Measurements from ENCODE around the gene RAD51C. TPM values are rescaled to one million over a fixed set of nuclear protein-coding genes. Genes with fewer than 3 reads are reported as not detected.
A peak's percentile ranks its signal among the peaks of the same experiment; 100 is the strongest.
"Not testable (repeated sequence)": the region's sequence is repeated elsewhere in the genome, so short reads cannot be mapped to it uniquely, and the experiment has no call there.

Gene RAD51C
- 10 to 100 TPM; 88.9 to 95.3 TPM for total RNA-seq
- polyA plus RNA-seq: 42.0 TPM

- DNase-seq: peak; percentile 71 to 88 (median 78)
- Mint-ChIP-seq H3K9me3 (no peaks in the 10 kb centered on the region), H3K27ac (peak within 1 kb of the TSS; percentile 83 to 98 (median 92)), H3K36me3 (peaks cover 0 to 23% (median 0%) of the 10 kb centered on the region in 3 donors), H3K4me3 (peak within 1 kb of the TSS; percentile 88 to 97 (median 94)), H3K4me1 (peaks cover 25 to 37% (median 25%) of the 10 kb centered on the region in 3 donors), H3K27me3 (no peaks in the 10 kb centered on the region)
- peak within 1 kb of the TSS; percentile 81 for H3K27ac ChIP-seq (ENCODE audit: low read depth, low read length)
- POLR2A ChIA-PET: interaction anchor here (0.5 to 1.6 kb wide), 5 partner anchors 33 to 173 kb away, joined by 3 to 12 read pairs (median 3); no protein-coding TSS in a partner anchor
- no peaks in the 10 kb centered on the region for H3K27me3 ChIP-seq (ENCODE audit: insufficient read depth, low read length, poor library complexity, severe bottlenecking)
- no peaks in the 10 kb centered on the region for H3K9me3 ChIP-seq (ENCODE audit: low read length)
- no peaks in the 10 kb centered on the region for H3K36me3 ChIP-seq (ENCODE audit: insufficient read depth, low read length)
- H3K4me3 ChIP-seq (ENCODE audit: low read length): peak within 1 kb of the TSS; percentile 88
- H3K4me1 ChIP-seq (ENCODE audit: insufficient read depth, low read length): peaks cover 16% of the 10 kb centered on the region
- CTCF ChIA-PET: interaction anchor here (0.7 to 1.1 kb wide), 3 partner anchors 9 to 174 kb away, joined by 3 read pairs; no protein-coding TSS in a partner anchor
Observed at GRCh38 chr17:58692239-58693055, at the start of gene RAD51C. TSS of gene RAD51C (plus strand) at chr17:58692602. CDS start at chr17:58692644, 42 bp downstream.

- ChIA-PET CTCF (interaction anchor here (0.9 to 1.0 kb wide), 2 partner anchors 55 to 280 kb away, joined by 3 read pairs; no protein-coding TSS in a partner anchor), POLR2A (no interaction called here)
- Mint-ChIP-seq H3K4me3 (no peak overlapping the region), H3K4me1 (no peaks in the 10 kb centered on the region), H3K27me3 (no peaks in the 10 kb centered on the region), H3K27ac (no peak overlapping the region), H3K36me3 (no peaks in the 10 kb centered on the region), H3K9me3 (no peaks in the 10 kb centered on the region)
- no peaks in the 10 kb centered on the region for H3K4me1 ChIP-seq (ENCODE audit: insufficient read depth, low read length)
- no peak overlapping the region for H3K27ac ChIP-seq (ENCODE audit: low read depth, low read length)
- no peaks in the 10 kb centered on the region for H3K9me3 ChIP-seq (ENCODE audit: low read length)
- no peaks in the 10 kb centered on the region for H3K27me3 ChIP-seq (ENCODE audit: insufficient read depth, low read length, poor library complexity, severe bottlenecking)
- H3K36me3 ChIP-seq (ENCODE audit: insufficient read depth, low read length): no peaks in the 10 kb centered on the region
- H3K4me3 ChIP-seq (ENCODE audit: low read length): no peak overlapping the region
- DNase-seq: no peak
Observed at GRCh38 chr17:58643147-58643546, 49.3 kb upstream of the RAD51C start.

- no peaks in the 10 kb centered on the region for H3K36me3 ChIP-seq (ENCODE audit: insufficient read depth, low read length)
- POLR2A ChIA-PET: no interaction called here
- H3K27ac Mint-ChIP-seq: no peak overlapping the region
Observed at GRCh38 chr17:58648236-58648635, 44.2 kb upstream of the RAD51C start.

GRCh38 chr17:58657962-58658803 lies 34.2 kb upstream of the RAD51C start:
- CTCF ChIA-PET: interaction anchor here (0.6 to 1.1 kb wide), 2 partner anchors 41 to 708 kb away, joined by 3 read pairs; no protein-coding TSS in a partner anchor
- H3K9me3 Mint-ChIP-seq: not testable (repeated sequence)
- POLR2A ChIA-PET: interaction anchor here (0.6 to 2.1 kb wide), 4 partner anchors 18 to 409 kb away, joined by 3 to 12 read pairs (median 6); no protein-coding TSS in a partner anchor

More at GRCh38 chr17:58648236-58648635, 44.2 kb upstream of the RAD51C start:
- H3K9me3 ChIP-seq (ENCODE audit: low read length): no peaks in the 10 kb centered on the region
- no peaks in the 10 kb centered on the region for H3K27me3 ChIP-seq (ENCODE audit: insufficient read depth, low read length, poor library complexity, severe bottlenecking)
- CTCF ChIA-PET: interaction anchor here (0.6 kb wide), 1 partner anchor 19 kb away, joined by 3 read pairs; no protein-coding TSS in a partner anchor
- no peaks in the 10 kb centered on the region for H3K36me3 Mint-ChIP-seq
- H3K4me1 Mint-ChIP-seq: no peaks in the 10 kb centered on the region
- no peak overlapping the region for H3K4me3 Mint-ChIP-seq
- no peak overlapping the region for H3K27ac ChIP-seq (ENCODE audit: low read depth, low read length)
- no peaks in the 10 kb centered on the region for H3K27me3 Mint-ChIP-seq
- H3K4me1 ChIP-seq (ENCODE audit: insufficient read depth, low read length): no peaks in the 10 kb centered on the region
- no peaks in the 10 kb centered on the region for H3K9me3 Mint-ChIP-seq
- H3K4me3 ChIP-seq (ENCODE audit: low read length): no peak overlapping the region
- no peak for DNase-seq

GRCh38 chr17:58658804-58659713 lies 33.3 kb upstream of the RAD51C start:
- Mint-ChIP-seq H3K27me3 (peaks cover 0 to 7% of the 10 kb centered on the region in 2 donors), H3K36me3 (peaks cover 0 to 3% (median 0%) of the 10 kb centered on the region in 3 donors), H3K4me3 (peak overlapping the region; percentile 81 to 91 (median 86)), H3K27ac (peak overlapping the region; percentile 92 to 100 (median 100)), H3K4me1 (peaks cover 16 to 23% (median 23%) of the 10 kb centered on the region in 3 donors), H3K9me3 (peaks cover 0 to 3% (median 0%) of the 10 kb centered on the region in 5 donors)
- peak; percentile 52 to 88 (median 85) for DNase-seq
- Histone ChIP-seq H3K9me3 (ENCODE audit: low read length) (no peaks in the 10 kb centered on the region), H3K27ac (ENCODE audit: low read depth, low read length) (peak overlapping the region; percentile 98), H3K4me1 (ENCODE audit: insufficient read depth, low read length) (peaks cover 3% of the 10 kb centered on the region), H3K36me3 (ENCODE audit: insufficient read depth, low read length) (no peaks in the 10 kb centered on the region), H3K4me3 (ENCODE audit: low read length) (peak overlapping the region; percentile 63), H3K27me3 (ENCODE audit: insufficient read depth, low read length, poor library complexity, severe bottlenecking) (no peaks in the 10 kb centered on the region)
- ChIA-PET POLR2A (interaction anchor here (0.6 to 2.1 kb wide), 3 partner anchors 19 to 33 kb away, joined by 3 to 12 read pairs (median 3); partner anchors contain the start of gene TEX14), CTCF (interaction anchor here (1.1 kb wide), 1 partner anchor 40 kb away, joined by 3 read pairs; no protein-coding TSS in a partner anchor)

More at GRCh38 chr17:58657962-58658803, 34.2 kb upstream of the RAD51C start:
- Mint-ChIP-seq H3K4me1 (peaks cover 16 to 23% (median 23%) of the 10 kb centered on the region in 3 donors), H3K4me3 (peak overlapping the region; percentile 81 to 91 (median 86)), H3K27ac (peak overlapping the region; percentile 92 to 100 (median 100))
- peak in 2 of 5 donors; percentile 9 to 12 for DNase-seq
- peak overlapping the region; percentile 63 for H3K4me3 ChIP-seq (ENCODE audit: low read length)
- not testable (repeated sequence) for H3K4me1 ChIP-seq (ENCODE audit: insufficient read depth, low read length); H3K27me3 ChIP-seq (ENCODE audit: insufficient read depth, low read length, poor library complexity, severe bottlenecking); H3K9me3 ChIP-seq (ENCODE audit: low read length); H3K36me3 ChIP-seq (ENCODE audit: insufficient read depth, low read length); H3K27me3 Mint-ChIP-seq; H3K36me3 Mint-ChIP-seq
- H3K27ac ChIP-seq (ENCODE audit: low read depth, low read length): peak overlapping the region; percentile 98

GRCh38 chr17:58659714-58660084 lies 32.7 kb upstream of the RAD51C start:
- not testable (repeated sequence) for H3K36me3 ChIP-seq (ENCODE audit: insufficient read depth, low read length); H3K9me3 ChIP-seq (ENCODE audit: low read length); H3K9me3 Mint-ChIP-seq; H3K27me3 ChIP-seq (ENCODE audit: insufficient read depth, low read length, poor library complexity, severe bottlenecking); H3K27me3 Mint-ChIP-seq; DNase-seq; H3K36me3 Mint-ChIP-seq; H3K4me1 ChIP-seq (ENCODE audit: insufficient read depth, low read length)
- peaks cover 16 to 23% (median 23%) of the 10 kb centered on the region in 3 donors for H3K4me1 Mint-ChIP-seq
- peak overlapping the region; percentile 81 to 91 (median 86) for H3K4me3 Mint-ChIP-seq
- ChIA-PET CTCF (interaction anchor here (1.1 kb wide), 1 partner anchor 40 kb away, joined by 3 read pairs; no protein-coding TSS in a partner anchor), POLR2A (interaction anchor here (0.6 to 2.1 kb wide), 2 partner anchors 28 to 32 kb away, joined by 3 to 12 read pairs; partner anchors contain the start of gene TEX14)
- peak overlapping the region; percentile 98 for H3K27ac ChIP-seq (ENCODE audit: low read depth, low read length)
- H3K4me3 ChIP-seq (ENCODE audit: low read length): peak overlapping the region; percentile 63
- H3K27ac Mint-ChIP-seq: peak overlapping the region; percentile 92 to 100 (median 100)

GRCh38 chr17:58660621-58661020 lies 31.8 kb upstream of the RAD51C start:
- no peaks in the 10 kb centered on the region for H3K9me3 ChIP-seq (ENCODE audit: low read length)
- H3K9me3 Mint-ChIP-seq: peaks cover 0 to 3% (median 0%) of the 10 kb centered on the region in 5 donors
- peaks cover 3% of the 10 kb centered on the region for H3K4me1 ChIP-seq (ENCODE audit: insufficient read depth, low read length)
- H3K4me3 ChIP-seq (ENCODE audit: low read length): no peak overlapping the region
- no peaks in the 10 kb centered on the region for H3K27me3 ChIP-seq (ENCODE audit: insufficient read depth, low read length, poor library complexity, severe bottlenecking)
- H3K27ac ChIP-seq (ENCODE audit: low read depth, low read length): no peak overlapping the region
- CTCF ChIA-PET: no interaction called here
- peaks cover 0 to 7% of the 10 kb centered on the region in 2 donors for H3K27me3 Mint-ChIP-seq
- H3K36me3 ChIP-seq (ENCODE audit: insufficient read depth, low read length): no peaks in the 10 kb centered on the region
- peaks cover 16 to 23% (median 23%) of the 10 kb centered on the region in 3 donors for H3K4me1 Mint-ChIP-seq
- peak overlapping the region in 3 of 8 donors; percentile 32 to 69 (median 65) for H3K27ac Mint-ChIP-seq
- peak overlapping the region; percentile 16 to 71 (median 52) for H3K4me3 Mint-ChIP-seq
- POLR2A ChIA-PET: no interaction called here
- DNase-seq: no peak
- peaks cover 0 to 3% (median 0%) of the 10 kb centered on the region in 3 donors for H3K36me3 Mint-ChIP-seq
